HG03135 (cell line): Measurements from ENCODE around the gene BEND4.
A peak's percentile ranks its signal among the peaks of the same experiment; 100 is the strongest.

Experiments
- ATAC-seq: cut with Tn5 transposase; IDR thresholded peaks from one replicate; pipeline ENCODE4 v1.9.1; 2021; ENCODE audit warnings: mild to moderate bottlenecking, moderate library complexity; ENCODE audit not compliant: unreplicated experiment

The BEND4 gene

DNA sequence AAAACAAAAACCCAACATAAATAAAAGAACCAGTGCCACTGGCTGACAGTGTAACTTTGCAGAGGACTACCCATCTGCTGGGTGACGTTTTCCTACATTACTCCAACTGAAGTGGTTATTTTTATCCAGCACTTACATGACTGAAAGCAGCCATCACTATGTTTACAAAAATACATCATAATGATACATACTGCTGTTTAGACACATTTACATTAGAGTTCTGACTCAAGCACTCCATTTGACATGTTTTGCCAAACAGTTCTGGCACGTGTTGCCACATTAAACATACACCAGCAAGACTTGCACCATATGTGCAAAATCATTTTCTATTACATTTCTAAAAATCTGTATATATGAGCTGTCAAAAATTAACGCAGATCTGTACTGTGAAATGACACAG is 39.6 kb downstream of the BEND4 start:
- ATAC-seq: no peak

DNA sequence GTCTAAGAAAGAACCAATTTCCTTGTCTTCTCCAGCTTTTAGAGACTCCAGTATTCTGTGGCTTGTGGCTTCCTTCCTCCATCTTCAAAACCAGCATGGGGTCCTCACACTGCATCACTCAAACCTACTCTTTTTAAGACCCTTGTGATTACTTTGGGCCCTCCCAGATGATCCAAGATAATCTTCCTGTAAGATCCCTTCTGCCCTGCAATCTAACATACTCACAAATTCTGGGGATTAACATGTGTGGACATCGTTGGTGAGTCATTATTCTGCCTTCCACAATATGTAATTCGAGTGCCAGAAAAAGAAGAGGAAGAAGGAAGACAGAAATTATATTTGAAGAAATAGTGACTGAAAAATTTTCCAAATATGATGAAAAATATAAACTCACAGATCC is 47.9 kb downstream of the BEND4 start:
- ATAC-seq: no peak

DNA sequence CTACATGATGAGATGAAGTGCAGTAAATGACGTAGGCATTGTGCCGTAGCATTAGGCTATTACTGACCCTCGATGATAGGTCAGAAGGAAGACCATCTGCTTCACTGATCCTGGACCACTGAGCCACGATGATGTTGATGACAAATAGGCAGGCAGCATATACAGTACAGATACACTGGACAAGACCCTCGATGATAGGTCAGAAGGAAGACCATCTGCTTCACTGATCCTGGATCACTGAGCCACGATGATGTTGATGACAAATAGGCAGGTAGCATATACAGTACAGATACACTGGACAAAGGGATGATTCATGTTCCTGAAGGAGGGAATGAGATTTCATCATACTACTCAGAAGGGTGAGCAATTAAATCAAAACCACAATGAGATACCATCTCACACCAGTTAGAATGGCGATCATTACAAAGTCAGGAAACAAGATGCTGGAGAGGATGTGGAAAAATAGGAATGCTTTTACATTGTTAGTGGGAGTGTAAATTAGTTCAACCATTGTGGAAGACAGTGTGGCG is 50.9 kb downstream of the BEND4 start:
- ATAC-seq: no peak

DNA sequence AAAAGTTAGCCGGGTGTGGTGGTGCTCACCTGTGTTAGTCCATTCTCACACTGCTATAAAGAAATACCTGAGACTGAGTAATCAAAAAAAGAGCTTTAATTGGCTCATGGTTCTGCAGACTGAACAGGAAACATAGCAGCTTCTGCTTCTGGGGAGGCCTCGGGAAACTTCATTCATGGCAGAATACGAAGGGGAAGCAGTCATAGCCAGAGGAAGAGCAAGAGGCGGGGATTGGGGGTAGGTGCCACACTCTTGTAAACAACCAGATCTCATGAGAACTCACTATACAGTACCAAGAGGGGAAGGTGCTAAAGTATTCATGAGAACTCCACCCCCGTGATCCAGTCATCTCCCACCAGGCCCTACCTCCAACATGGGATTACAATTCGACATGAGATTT is 64.1 kb downstream of the BEND4 start:
- no peak for ATAC-seq

DNA sequence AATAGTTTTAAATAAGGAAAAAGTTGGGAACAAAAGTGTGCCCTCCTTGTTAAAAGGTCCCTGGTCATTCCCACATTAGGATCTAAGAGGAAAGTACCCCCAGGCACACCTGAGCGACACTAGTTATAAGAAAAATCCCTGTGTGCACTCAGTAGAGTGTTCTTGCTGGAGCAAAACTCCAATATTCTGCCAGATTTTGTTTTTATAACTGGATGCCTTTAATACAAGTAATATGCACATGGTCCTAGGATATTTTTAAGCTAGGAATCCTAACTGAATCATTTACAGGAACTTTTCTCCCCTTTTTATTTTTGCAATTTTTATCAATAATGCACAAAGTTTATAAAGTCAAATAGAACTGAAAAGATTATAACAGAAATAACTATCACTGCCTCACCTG is 68.6 kb downstream of the BEND4 start:
- ATAC-seq: no peak

DNA sequence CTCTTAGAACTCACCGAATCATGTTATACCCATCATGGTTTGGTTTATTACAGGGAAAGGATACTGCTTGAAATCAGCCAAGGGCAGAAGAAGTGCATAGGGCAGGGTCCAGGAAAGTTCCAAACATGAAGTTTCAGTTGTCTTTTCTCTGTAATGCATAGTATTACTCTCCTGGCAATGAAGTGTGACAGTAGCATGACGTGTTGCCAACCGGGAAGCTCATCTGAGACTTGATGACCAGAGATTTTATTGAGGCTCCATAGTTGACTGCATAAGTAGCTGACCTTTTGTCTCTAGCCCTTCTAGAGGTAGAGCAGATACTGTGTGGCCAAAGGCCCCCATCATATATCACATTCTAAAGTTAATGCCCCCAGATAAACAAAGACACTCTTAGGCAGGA is 72.1 kb downstream of the BEND4 start:
- ATAC-seq: peak; percentile 64

DNA sequence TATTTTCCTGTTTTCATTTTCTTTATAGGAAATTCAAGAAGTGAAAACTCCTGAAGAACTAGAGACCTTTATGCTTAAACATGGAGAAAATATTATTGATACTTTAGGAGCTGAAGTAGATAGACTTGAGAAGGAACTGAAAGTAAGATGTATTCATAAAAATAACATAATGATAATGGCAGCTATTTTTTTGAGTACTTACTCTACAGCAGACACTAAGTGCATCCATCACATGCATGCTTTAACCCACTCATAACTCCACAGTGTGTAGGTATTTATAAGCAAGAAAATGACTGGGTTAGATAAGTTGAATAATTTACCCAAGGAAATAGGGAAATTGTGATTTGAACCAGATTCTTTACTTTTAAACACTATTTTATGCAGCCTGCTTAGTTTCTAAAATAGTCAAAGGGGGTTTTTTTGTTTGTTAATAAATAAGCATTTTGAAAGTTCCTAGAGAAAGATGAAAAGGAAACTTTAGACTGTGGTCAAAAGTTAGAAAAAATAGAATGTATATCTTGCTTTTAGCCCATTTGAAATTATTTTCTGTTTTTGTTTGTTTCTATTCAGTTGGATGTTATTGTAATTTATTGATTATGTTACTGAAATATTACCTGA is 74.2 kb downstream of the BEND4 start:
- peak; percentile 81 for ATAC-seq

DNA sequence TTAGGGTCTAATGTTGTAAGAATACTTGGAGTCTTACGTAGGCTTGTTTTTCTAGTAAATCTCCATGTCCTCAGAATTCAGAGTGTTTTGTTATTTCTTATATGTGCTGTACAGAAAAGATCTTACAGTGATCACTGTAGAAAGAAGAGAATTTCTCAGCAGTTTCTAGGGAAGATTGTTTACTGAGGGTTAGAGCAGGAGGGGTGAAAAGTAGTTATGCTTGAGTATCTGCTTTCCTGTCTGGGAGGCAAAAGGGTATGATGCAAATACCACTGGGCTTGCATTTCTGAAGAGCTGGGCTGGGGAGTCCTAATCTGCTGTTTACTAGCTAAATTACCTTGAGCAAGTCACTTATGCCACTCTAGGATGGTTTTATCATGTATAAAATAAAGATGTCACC is 78.2 kb downstream of the BEND4 start:
- no peak for ATAC-seq

DNA sequence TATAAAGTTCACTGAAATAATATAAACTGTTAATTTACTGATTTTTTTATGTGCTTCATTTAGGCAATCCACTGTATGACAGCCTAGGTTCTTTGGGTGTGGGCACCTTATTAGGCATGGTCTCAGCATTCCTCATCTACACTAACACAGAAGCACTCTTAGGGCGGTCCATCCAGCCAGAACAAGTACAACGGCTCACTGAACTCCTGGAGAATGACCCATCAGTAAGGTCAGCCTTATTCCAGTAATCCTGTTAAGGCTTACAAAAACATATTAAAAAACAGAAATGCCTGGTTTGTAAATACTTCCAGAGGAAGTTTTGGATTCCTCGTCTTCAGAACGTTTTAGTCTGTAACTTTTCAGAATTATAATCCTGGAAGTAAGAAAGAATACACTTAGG is 82.0 kb downstream of the BEND4 start:
- no peak for ATAC-seq

DNA sequence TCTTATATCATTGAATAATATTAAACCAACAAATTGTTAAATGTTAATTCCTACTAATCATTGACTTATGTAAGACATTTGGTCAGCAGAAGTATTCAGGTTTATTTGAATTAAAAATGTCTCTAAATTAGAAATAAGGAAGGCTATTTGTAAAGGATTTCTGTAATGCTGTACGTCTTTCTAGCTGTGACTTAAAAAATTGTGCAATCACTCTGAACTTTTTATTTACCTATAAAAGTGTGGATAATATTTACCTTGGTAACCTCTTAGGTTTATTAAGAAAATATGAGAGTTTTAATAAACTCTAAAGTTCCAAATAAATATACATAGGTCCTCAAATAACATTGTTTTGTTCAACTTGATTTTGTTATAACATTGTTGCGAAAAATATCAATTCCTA is 85.2 kb downstream of the BEND4 start:
- ATAC-seq: no peak

DNA sequence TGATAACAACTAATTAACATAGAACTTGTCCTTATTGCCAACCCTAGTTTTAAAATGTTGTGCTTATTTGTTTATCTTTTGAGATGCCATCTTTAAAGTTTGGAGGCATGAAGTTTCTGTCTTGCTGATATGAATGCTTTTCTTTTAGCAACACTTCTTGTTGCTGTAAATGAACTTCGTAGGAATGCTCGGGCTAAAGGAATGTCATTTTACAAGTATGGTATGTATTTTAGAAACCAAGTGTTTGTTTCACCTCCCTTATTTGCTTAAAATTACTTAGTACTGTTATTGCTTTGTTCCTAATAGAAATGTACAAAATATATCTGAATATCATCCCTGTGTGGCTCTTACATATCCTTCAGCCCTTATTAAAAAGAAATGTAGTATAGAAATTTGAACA is 86.1 kb downstream of the BEND4 start:
- ATAC-seq: no peak
